ENCODE measurements around the gene COG5. TPM values are rescaled to one million over a fixed set of nuclear protein-coding genes. Genes with fewer than 3 reads are reported as not detected.

COG5 gene
- total RNA-seq, 2 experiments from 2014 or later, result 40.9 to 60.2 TPM

GRCh38 chr7:107373354-107373753, 190.4 kb downstream of the COG5 start:
- no peak for DNase-seq (ENCODE audit: low spot score)
- intact Hi-C loops (cut with micrococcal nuclease; ENCODE audit: unreplicated experiment), result no loop called here
- Histone ChIP-seq H3K4me3 (ENCODE audit: low read depth, low read length, poor library complexity, severe bottlenecking) (no peak overlapping the region), H3K36me3 (ENCODE audit: insufficient read depth, low read length) (no peaks in the 10 kb centered on the region), H3K4me1 (ENCODE audit: insufficient read depth, low read length, poor library complexity, severe bottlenecking) (no peaks in the 10 kb centered on the region), H3K79me2 (ENCODE audit: insufficient read depth, low read depth, low read length) (no peaks in the 10 kb centered on the region), H3K27ac (ENCODE audit: low read depth, low read length, poor library complexity, severe bottlenecking) (no peak overlapping the region), H3K4me2 (ENCODE audit: low read length) (no peak overlapping the region), H3K9me3 (ENCODE audit: low read length) (no peaks in the 10 kb centered on the region), H3K9me2 (ENCODE audit: insufficient read depth, low read length) (no peaks in the 10 kb centered on the region), H4K20me1 (ENCODE audit: insufficient read depth, low read length) (no peaks in the 10 kb centered on the region), H2AFZ (ENCODE audit: low read length) (no peak overlapping the region)
- ChIA-PET CTCF (ENCODE audit: unreplicated experiment) (no interaction called here), POLR2A (interaction anchor here (0.6 to 1.7 kb wide), 7 partner anchors 12 to 356 kb away, joined by 3 to 7 read pairs (median 3); no protein-coding TSS in a partner anchor)
- no TSS peak for BruUV-seq (replicated peaks)
- no peak for TF ChIP-seq EZH2phosphoT487 (IDR thresholded peaks at IDR 0.05; ENCODE audit: borderline replicate concordance, low read depth, low read length)
- no peak for TF ChIP-seq CTCF (conservative IDR thresholded peaks at IDR 0.05; ENCODE audit: low read length)

- H3K36me3 ChIP-seq (ENCODE audit: insufficient read depth, low read length), result no peaks in the 10 kb centered on the region
- H2AFZ ChIP-seq (ENCODE audit: low read length), result no peak overlapping the region
- no peaks in the 10 kb centered on the region for H3K9me2 ChIP-seq (ENCODE audit: insufficient read depth, low read length)
- CTCF ChIA-PET (ENCODE audit: unreplicated experiment), result no interaction called here
- no peak for DNase-seq (ENCODE audit: low spot score)
- no peaks in the 10 kb centered on the region for H4K20me1 ChIP-seq (ENCODE audit: insufficient read depth, low read length)
- intact Hi-C loops (cut with micrococcal nuclease; ENCODE audit: unreplicated experiment), result no loop called here
- no peaks in the 10 kb centered on the region for H3K9me3 ChIP-seq (ENCODE audit: low read length)
- no peak overlapping the region for H3K4me2 ChIP-seq (ENCODE audit: low read length)
- H3K27ac ChIP-seq (ENCODE audit: low read depth, low read length, poor library complexity, severe bottlenecking), result no peak overlapping the region
- no TSS peak for BruUV-seq (replicated peaks)
- TF ChIP-seq EZH2phosphoT487 (IDR thresholded peaks at IDR 0.05; ENCODE audit: borderline replicate concordance, low read depth, low read length) (no peak), CTCF (conservative IDR thresholded peaks at IDR 0.05; ENCODE audit: low read length) (no peak)
- no peaks in the 10 kb centered on the region for H3K79me2 ChIP-seq (ENCODE audit: insufficient read depth, low read depth, low read length)
- POLR2A ChIA-PET, result no interaction called here
- H3K4me1 ChIP-seq (ENCODE audit: insufficient read depth, low read length, poor library complexity, severe bottlenecking), result no peaks in the 10 kb centered on the region
- H3K4me3 ChIP-seq (ENCODE audit: low read depth, low read length, poor library complexity, severe bottlenecking), result no peak overlapping the region
Measured at GRCh38 chr7:107372298-107372697, 191.4 kb downstream of the COG5 start.

GRCh38 chr7:107370816-107371215, 192.9 kb downstream of the COG5 start:
- H3K9me3 ChIP-seq (ENCODE audit: low read length), result no peaks in the 10 kb centered on the region
- H2AFZ ChIP-seq (ENCODE audit: low read length), result no peak overlapping the region
- intact Hi-C loops (cut with micrococcal nuclease; ENCODE audit: unreplicated experiment), result no loop called here
- no peaks in the 10 kb centered on the region for H3K36me3 ChIP-seq (ENCODE audit: insufficient read depth, low read length)
- H3K9me2 ChIP-seq (ENCODE audit: insufficient read depth, low read length), result no peaks in the 10 kb centered on the region
- no peak overlapping the region for H3K4me2 ChIP-seq (ENCODE audit: low read length)
- no peaks in the 10 kb centered on the region for H3K4me1 ChIP-seq (ENCODE audit: insufficient read depth, low read length, poor library complexity, severe bottlenecking)
- CTCF ChIA-PET (ENCODE audit: unreplicated experiment), result no interaction called here
- DNase-seq (ENCODE audit: low spot score), result no peak
- H3K27ac ChIP-seq (ENCODE audit: low read depth, low read length, poor library complexity, severe bottlenecking), result no peak overlapping the region
- POLR2A ChIA-PET, result interaction anchor here (0.6 to 0.7 kb wide), 2 partner anchors 15 to 752 kb away, joined by 3 read pairs; no protein-coding TSS in a partner anchor
- no peaks in the 10 kb centered on the region for H3K79me2 ChIP-seq (ENCODE audit: insufficient read depth, low read depth, low read length)
- BruUV-seq (replicated peaks), result no TSS peak
- TF ChIP-seq EZH2phosphoT487 (IDR thresholded peaks at IDR 0.05; ENCODE audit: borderline replicate concordance, low read depth, low read length) (no peak), CTCF (conservative IDR thresholded peaks at IDR 0.05; ENCODE audit: low read length) (no peak)
- H3K4me3 ChIP-seq (ENCODE audit: low read depth, low read length, poor library complexity, severe bottlenecking), result no peak overlapping the region
- H4K20me1 ChIP-seq (ENCODE audit: insufficient read depth, low read length), result no peaks in the 10 kb centered on the region

All from OCI-LY7 (cell line).